Measurements from ENCODE around the gene CA5A. TPM values are rescaled to one million over a fixed set of nuclear protein-coding genes. Genes with fewer than 3 reads are reported as not detected.

CA5A gene
- polyA plus RNA-seq, 2 of the 4 experiments (the other 2 are of a cell fraction), result not detected

- H3K4me3 ChIP-seq, result no peak overlapping the region
- TF ChIP-seq KDM5A (IDR thresholded peaks at IDR 0.05) (no peak), EHMT2 (IDR thresholded peaks at IDR 0.05; ENCODE audit: low read depth) (no peak), MYC (IDR thresholded peaks at IDR 0.05; ENCODE audit: borderline replicate concordance, low read length) (no peak), HOXA7 (CRISPR knock-in tag; IDR thresholded peaks at IDR 0.05) (no peak), ATOH8 (CRISPR knock-in tag; IDR thresholded peaks at IDR 0.05; ENCODE audit: low read depth) (no peak), HEYL (CRISPR knock-in tag; IDR thresholded peaks at IDR 0.05) (no peak), JUN (IDR thresholded peaks at IDR 0.05) (no peak), BHLHE40 (IDR thresholded peaks at IDR 0.05; ENCODE audit: low read depth, low read length) (no peak)
- CTCF ChIA-PET, result interaction anchor here (0.6 to 1.1 kb wide), 2 partner anchors 92 to 185 kb away, joined by 3 read pairs; no protein-coding TSS in a partner anchor
- no peak for FAIRE-seq
- no peak for DNase-seq (ENCODE audit: low read depth in 1 of 2, low spot score in 1 of 2)
- 91% methylated on average over 19 of the region's 19 CpGs for WGBS (ENCODE audit: missing lambda C conversion rate)
- ATAC-seq, result no peak
- H3K9me3 ChIP-seq, result no peaks in the 10 kb centered on the region
- POLR2A ChIA-PET, result no interaction called here
- no peak overlapping the region for H3K4me2 ChIP-seq
- H3K27ac ChIP-seq, result no peak overlapping the region
- H3K4me1 ChIP-seq, result no peaks in the 10 kb centered on the region
Observed at GRCh38 chr16:87964049-87964659, 27.8 kb upstream of the CA5A start.

- no peak overlapping the region for H3K4me3 ChIP-seq
- POLR2A ChIA-PET, result no interaction called here
- H3K27ac ChIP-seq, result no peak overlapping the region
- DNase-seq (ENCODE audit: low read depth in 1 of 2, low spot score in 1 of 2), result no peak
- H3K4me2 ChIP-seq, result no peak overlapping the region
- 94% methylated on average over 9 of the region's 9 CpGs for WGBS (ENCODE audit: missing lambda C conversion rate)
- no peaks in the 10 kb centered on the region for H3K4me1 ChIP-seq
- H3K9me3 ChIP-seq, result no peaks in the 10 kb centered on the region
- no peak for ATAC-seq
- TF ChIP-seq KDM1A (IDR thresholded peaks at IDR 0.05; ENCODE audit: low read depth), result no peak
- TF ChIP-seq NFE2L2 (conservative IDR thresholded peaks at IDR 0.05; ENCODE audit: low read length), result no peak
- no peak for TF ChIP-seq HMGXB4 (CRISPR knock-in tag; IDR thresholded peaks at IDR 0.05; ENCODE audit: borderline replicate concordance)
- TF ChIP-seq MAX (IDR thresholded peaks at IDR 0.05), result no peak
- no peak for TF ChIP-seq RAD21 (conservative IDR thresholded peaks at IDR 0.05 in 1 of 2, IDR thresholded peaks at IDR 0.05 in 1 of 2)
- no peak for TF ChIP-seq TP53 (CRISPR knock-in tag; IDR thresholded peaks at IDR 0.05)
- no peak for TF ChIP-seq HES2 (IDR thresholded peaks at IDR 0.05)
- TF ChIP-seq RFX5 (IDR thresholded peaks at IDR 0.05), result no peak
- TF ChIP-seq CEBPB (IDR thresholded peaks at IDR 0.05), result no peak
- no peak for FAIRE-seq
- CTCF ChIA-PET, result interaction anchor here (0.6 kb wide), 1 partner anchor 92 kb away, joined by 3 read pairs; no protein-coding TSS in a partner anchor
Observed at GRCh38 chr16:87963400-87963799, 27.1 kb upstream of the CA5A start.

GRCh38 chr16:87961623-87962022 is 25.3 kb upstream of the CA5A start:
- no peak for DNase-seq (ENCODE audit: low read depth in 1 of 2, low spot score in 1 of 2)
- 80% methylated on average over 4 of the region's 4 CpGs for WGBS (ENCODE audit: missing lambda C conversion rate)
- H3K9me3 ChIP-seq, result no peaks in the 10 kb centered on the region
- no peaks in the 10 kb centered on the region for H3K4me1 ChIP-seq
- POLR2A ChIA-PET, result no interaction called here
- no peak overlapping the region for H3K4me3 ChIP-seq
- H3K4me2 ChIP-seq, result no peak overlapping the region
- CTCF ChIA-PET, result interaction anchor here (0.9 kb wide), 1 partner anchor 372 kb away, joined by 3 read pairs; no protein-coding TSS in a partner anchor
- H3K27ac ChIP-seq, result no peak overlapping the region
- no peak for FAIRE-seq
- ATAC-seq, result no peak
- no peak for TF ChIP-seq CHD4 (IDR thresholded peaks at IDR 0.05; ENCODE audit: borderline replicate concordance)
- TF ChIP-seq REST (IDR thresholded peaks at IDR 0.05), result no peak
- no peak for TF ChIP-seq EHF (CRISPR knock-in tag; IDR thresholded peaks at IDR 0.05)
- no peak for TF ChIP-seq BHLHE40 (IDR thresholded peaks at IDR 0.05; ENCODE audit: low read depth, low read length)
- no peak for TF ChIP-seq KDM1A (IDR thresholded peaks at IDR 0.05; ENCODE audit: low read depth)
- TF ChIP-seq ZC3H11A (IDR thresholded peaks at IDR 0.05), result no peak
- no peak for TF ChIP-seq MAZ (IDR thresholded peaks at IDR 0.05; ENCODE audit: borderline replicate concordance, low read depth, low read length)
- TF ChIP-seq EHMT2 (IDR thresholded peaks at IDR 0.05; ENCODE audit: low read depth), result no peak
- no peak for TF ChIP-seq HEYL (CRISPR knock-in tag; IDR thresholded peaks at IDR 0.05)
- no peak for TF ChIP-seq RARB (CRISPR knock-in tag; IDR thresholded peaks at IDR 0.05)
- TF ChIP-seq RAD21 (conservative IDR thresholded peaks at IDR 0.05 in 1 of 2, IDR thresholded peaks at IDR 0.05 in 1 of 2), result no peak
- no peak for TF ChIP-seq USF2 (IDR thresholded peaks at IDR 0.05)
- no peak for TF ChIP-seq FOSL2 (IDR thresholded peaks at IDR 0.05)
- no peak for TF ChIP-seq FOSL2 (CRISPR knock-in tag; IDR thresholded peaks at IDR 0.05)

Measured in A549 (cell line).